DND-41 (cell line): Measurements from ENCODE around the gene TRAF3IP3.

Experiments
- ATAC-seq: fragments of 200-7000 bp; cut with Tn5 transposase; 3 replicates; pipeline ENCODE4 v1.9.1; 2021; ENCODE audit warnings: low read depth; ENCODE audit not compliant: insufficient read depth
- DNase-seq: peaks from one replicate; pipeline ENCODE4 v3.0.0-alpha.2; 2020
- H2AFZ ChIP-seq: 2 replicates; pipeline ENCODE4 v1.6.0; 2012; ENCODE audit warnings: low read depth, low read length
- H3K27ac ChIP-seq: 2 replicates; pipeline ENCODE4 v1.5.1; 2012; ENCODE audit warnings: low read length, inconsistent platforms
- H3K27me3 ChIP-seq: fragments of 200-600 bp; sonication (generic); 2 replicates; pipeline ENCODE4 v1.6.0; 2012; ENCODE audit warnings: low read length, mild to moderate bottlenecking, inconsistent platforms; ENCODE audit not compliant: insufficient read depth, poor library complexity
- H3K36me3 ChIP-seq: 2 replicates; pipeline ENCODE4 v1.5.1; 2012; ENCODE audit warnings: low read length, inconsistent platforms; ENCODE audit not compliant: insufficient read depth
- H3K4me1 ChIP-seq: 2 replicates; pipeline ENCODE4 v1.5.1; 2012; ENCODE audit warnings: mild to moderate bottlenecking, low read length; ENCODE audit not compliant: insufficient read depth
- H3K4me2 ChIP-seq: 2 replicates; pipeline ENCODE4 v1.6.0; 2012; ENCODE audit warnings: mild to moderate bottlenecking, moderate library complexity, low read length, inconsistent platforms; ENCODE audit not compliant: insufficient read depth
- H3K4me3 ChIP-seq, 2 experiments: fragments of 200-600 bp in 1 of 2; shearing (Covaris generic) in 1 of 2; 2 replicates each; pipeline ENCODE4 v1.5.1; 2012 to 2016; ENCODE audit warnings: inconsistent platforms in 2 of 2, low read length in 2 of 2, mild to moderate bottlenecking in 2 of 2, low read depth in 1 of 2, moderate library complexity in 1 of 2
- H3K79me2 ChIP-seq: 2 replicates; pipeline ENCODE4 v1.6.0; 2012; ENCODE audit warnings: low read length, inconsistent platforms; ENCODE audit not compliant: insufficient read depth
- H3K9ac ChIP-seq: 2 replicates; pipeline ENCODE4 v1.6.0; 2012; ENCODE audit warnings: low read depth, mild to moderate bottlenecking, inconsistent platforms, low read length, moderate library complexity
- H3K9me3 ChIP-seq: 2 replicates; pipeline ENCODE4 v1.5.1; 2012; ENCODE audit warnings: low read length, moderate library complexity, mild to moderate bottlenecking, inconsistent platforms; ENCODE audit not compliant: insufficient read depth, severe bottlenecking
- H4K20me1 ChIP-seq: 2 replicates; pipeline ENCODE4 v1.6.0; 2012; ENCODE audit warnings: low read length; ENCODE audit not compliant: insufficient read depth
- CTCF ChIP-seq: IDR thresholded peaks from 2 replicates; pipeline ENCODE4 v1.5.1; 2012; ENCODE audit warnings: borderline replicate concordance, low read length, moderate library complexity, mild to moderate bottlenecking; ENCODE audit not compliant: poor library complexity, severe bottlenecking; ENCODE audit errors: extremely low read depth
- EZH2 ChIP-seq: IDR thresholded peaks from 3 replicates; pipeline ENCODE4 v1.6.1; 2012; ENCODE audit warnings: borderline replicate concordance, low read depth, mild to moderate bottlenecking, moderate library complexity, low read length, inconsistent platforms; ENCODE audit not compliant: severe bottlenecking

The TRAF3IP3 gene

DNA sequence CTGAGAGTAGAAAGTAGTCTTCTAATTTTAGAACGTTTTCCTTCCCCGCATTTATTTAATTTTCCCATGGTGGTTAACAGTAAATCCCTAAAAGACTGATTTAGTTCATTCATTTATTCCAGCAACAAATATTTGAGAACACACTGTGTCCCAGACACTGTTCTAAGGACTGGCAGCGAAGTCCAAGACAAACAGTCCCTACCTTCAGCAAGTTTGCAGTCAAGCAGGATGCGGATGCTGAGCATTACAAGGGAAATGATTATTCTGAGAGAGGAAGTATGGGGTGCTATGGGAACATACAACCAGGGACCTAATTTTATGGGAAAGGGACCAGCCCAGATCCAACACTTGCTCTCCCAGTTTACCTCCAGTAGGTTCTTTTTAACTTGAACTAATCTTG, 29.7 kb downstream of the TRAF3IP3 start:
- H3K4me1 ChIP-seq: peaks cover 17% of the 10 kb centered on the region
- no peaks in the 10 kb centered on the region for H3K9me3 ChIP-seq
- H3K4me3 ChIP-seq: no peak overlapping the region
- no peak overlapping the region for H3K9ac ChIP-seq
- TF ChIP-seq CTCF: no peak
- no peak for TF ChIP-seq EZH2
- no peak overlapping the region for H3K27ac ChIP-seq
- ATAC-seq (no peak), DNase-seq (no peak)
- H3K36me3 ChIP-seq: peaks cover 13% of the 10 kb centered on the region
- peak overlapping the region; percentile 77 for H2AFZ ChIP-seq
- H3K79me2 ChIP-seq: peaks cover 12% of the 10 kb centered on the region
- no peaks in the 10 kb centered on the region for H4K20me1 ChIP-seq
- no peaks in the 10 kb centered on the region for H3K27me3 ChIP-seq
- H3K4me2 ChIP-seq: no peak overlapping the region

DNA sequence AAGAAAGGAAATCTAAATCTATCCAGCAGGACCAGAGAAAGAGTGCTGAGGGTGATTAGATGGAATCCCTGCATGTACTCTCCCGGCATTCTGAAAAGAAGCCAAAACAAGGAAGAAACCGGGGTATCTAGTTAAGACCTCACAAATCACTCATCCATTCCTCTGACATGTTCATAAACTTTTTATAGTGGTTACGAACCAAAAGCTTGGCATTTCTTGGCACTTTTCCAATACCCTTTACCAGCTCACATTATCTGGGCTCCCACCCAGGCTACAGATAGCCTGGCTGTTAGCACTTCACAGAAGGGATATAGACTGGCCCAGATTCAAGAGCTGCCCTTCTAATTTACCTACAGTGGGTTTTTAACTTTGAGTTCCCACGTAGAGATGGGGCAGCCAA, 30.3 kb downstream of the TRAF3IP3 start:
- Histone ChIP-seq H3K9ac (no peak overlapping the region), H3K36me3 (peaks cover 11% of the 10 kb centered on the region), H3K4me1 (peaks cover 17% of the 10 kb centered on the region), H3K27me3 (no peaks in the 10 kb centered on the region), H2AFZ (peak overlapping the region; percentile 77; the same call in 1 of the 2 replicates), H4K20me1 (no peaks in the 10 kb centered on the region), H3K4me3 (no peak overlapping the region), H3K79me2 (peaks cover 12% of the 10 kb centered on the region), H3K27ac (no peak overlapping the region), H3K9me3 (no peaks in the 10 kb centered on the region), H3K4me2 (no peak overlapping the region)
- TF ChIP-seq CTCF (no peak), EZH2 (no peak)
- ATAC-seq (no peak), DNase-seq (no peak)

GRCh38 chr1:209787551-209787950, 31.7 kb downstream of the TRAF3IP3 start:
- H3K36me3 ChIP-seq: peaks cover 7% of the 10 kb centered on the region
- DNase-seq: no peak
- H3K27ac ChIP-seq: no peak overlapping the region
- peaks cover 6% of the 10 kb centered on the region for H3K27me3 ChIP-seq
- H3K4me2 ChIP-seq: no peak overlapping the region
- no peak overlapping the region for H2AFZ ChIP-seq
- H3K9me3 ChIP-seq: no peaks in the 10 kb centered on the region
- H3K4me1 ChIP-seq: peaks cover 17% of the 10 kb centered on the region
- H4K20me1 ChIP-seq: no peaks in the 10 kb centered on the region
- no peak for ATAC-seq
- TF ChIP-seq CTCF: no peak
- no peak for TF ChIP-seq EZH2
- H3K4me3 ChIP-seq: no peak overlapping the region
- H3K79me2 ChIP-seq: peaks cover 12% of the 10 kb centered on the region
- no peak overlapping the region for H3K9ac ChIP-seq

DNA sequence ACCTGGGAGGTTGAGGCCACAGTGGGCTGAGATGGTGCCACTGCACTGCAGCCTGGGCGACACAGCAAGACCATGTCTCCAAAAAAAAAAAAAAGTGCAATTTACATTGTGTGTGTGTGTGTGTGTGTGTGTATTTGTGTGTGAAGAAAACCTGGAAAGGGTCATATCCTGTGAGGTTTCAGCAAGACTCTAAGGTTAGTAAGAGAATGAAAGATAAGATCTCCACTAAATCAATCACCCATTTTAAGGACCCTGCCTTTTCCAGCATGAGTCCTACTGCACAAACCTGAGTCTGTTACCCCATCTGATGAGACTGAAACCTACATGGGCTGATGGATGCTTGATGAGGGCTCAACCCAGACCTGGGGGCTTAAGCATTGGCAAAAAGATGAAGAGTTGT, 33.4 kb downstream of the TRAF3IP3 start:
- Histone ChIP-seq H3K4me1 (peaks cover 8% of the 10 kb centered on the region), H2AFZ (no peak overlapping the region), H4K20me1 (no peaks in the 10 kb centered on the region), H3K9me3 (no peaks in the 10 kb centered on the region), H3K27ac (no peak overlapping the region), H3K36me3 (no peaks in the 10 kb centered on the region), H3K9ac (no peak overlapping the region), H3K27me3 (peaks cover 6% of the 10 kb centered on the region), H3K4me3 (no peak overlapping the region), H3K4me2 (no peak overlapping the region), H3K79me2 (no peaks in the 10 kb centered on the region)
- no peak for TF ChIP-seq EZH2
- no peak for TF ChIP-seq CTCF
- DNase-seq (no peak), ATAC-seq (no peak)
